SK-N-MC (cell line): Measurements from ENCODE around the gene ANKRD10.

ENCODE experiments used
- DNase-seq: peaks from one replicate; pipeline ENCODE4 v3.0.0-alpha.2; 2011; ENCODE audit warnings: low read depth, low spot score
- H3K27ac ChIP-seq: fragments of 200-600 bp; sonication (generic); 2 replicates; pipeline ENCODE4 v1.5.1; 2016; ENCODE audit warnings: mixed run types
- H3K36me3 ChIP-seq: fragments of 200-600 bp; sonication (generic); 2 replicates; pipeline ENCODE4 v1.6.1; 2017; ENCODE audit warnings: antibody characterized with exemption, low read length, mixed read lengths; ENCODE audit not compliant: insufficient read depth
- H3K4me3 ChIP-seq: fragments of 200-600 bp; sonication (generic); 2 replicates; pipeline ENCODE4 v1.5.1; 2016
- H3K9ac ChIP-seq: fragments of 200-600 bp; sonication (generic); 2 replicates; pipeline ENCODE4 v1.8.0; 2017; ENCODE audit warnings: mixed run types, mixed read lengths; ENCODE audit not compliant: insufficient read length
- H3K9me3 ChIP-seq: fragments of 200-600 bp; sonication (generic); 2 replicates; pipeline ENCODE4 v1.6.1; 2017; ENCODE audit warnings: low read depth, mild to moderate bottlenecking, antibody characterized with exemption, low read length, moderate library complexity, mixed read lengths
- EZH2 ChIP-seq: fragments of 200-600 bp; sonication (generic); IDR thresholded peaks from one replicate; pipeline ENCODE4 v1.6.1; 2017; ENCODE audit warnings: antibody characterized with exemption
- FOXP2 ChIP-seq: optimal IDR thresholded peaks from 2 replicates; pipeline ENCODE3; 2011; ENCODE audit warnings: mild to moderate bottlenecking, moderate library complexity; ENCODE audit not compliant: insufficient read depth; ENCODE audit errors: extremely low read length, control extremely low read depth
- POLR2AphosphoS5 ChIP-seq: IDR thresholded peaks from 2 replicates; pipeline ENCODE4 v1.6.1; 2012; ENCODE audit warnings: mild to moderate bottlenecking, low read depth, low read length, borderline replicate concordance

The ANKRD10 gene

DNA sequence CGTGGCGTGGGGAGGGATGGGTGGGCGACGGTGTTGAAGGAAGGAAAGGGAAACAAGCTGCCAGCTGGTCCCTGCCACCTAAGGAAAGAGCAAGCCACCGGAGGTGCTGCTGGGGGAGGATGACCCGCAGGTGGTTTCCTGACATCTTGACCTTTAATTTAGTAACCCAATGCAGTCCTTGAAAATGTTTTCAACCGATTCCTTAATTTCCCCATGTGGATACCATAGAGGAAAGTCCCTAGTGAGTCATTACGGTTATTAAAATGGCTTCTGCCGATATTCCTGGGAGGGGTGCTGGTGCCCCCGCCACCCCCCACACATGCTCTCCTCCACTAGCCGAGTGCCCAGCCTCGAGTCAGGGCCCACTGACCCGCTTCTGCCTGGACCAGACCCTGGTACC lies 6.3 kb upstream of the ANKRD10 start:
- Histone ChIP-seq H3K27ac (no peak overlapping the region), H3K4me3 (no peak overlapping the region), H3K9me3 (no peaks in the 10 kb centered on the region), H3K9ac (no peak overlapping the region), H3K36me3 (no peaks in the 10 kb centered on the region)
- no peak for DNase-seq
- TF ChIP-seq EZH2 (no peak), FOXP2 (no peak), POLR2AphosphoS5 (no peak)

GRCh38 chr13:110920038-110920437 lies 5.2 kb upstream of the ANKRD10 start:
- Histone ChIP-seq H3K4me3 (no peak overlapping the region), H3K9me3 (no peaks in the 10 kb centered on the region), H3K36me3 (no peaks in the 10 kb centered on the region), H3K27ac (no peak overlapping the region), H3K9ac (no peak overlapping the region)
- no peak for DNase-seq
- TF ChIP-seq POLR2AphosphoS5: no peak

- peak overlapping the region; percentile 11; the same call in 1 of the 2 replicates for H3K27ac ChIP-seq
- H3K36me3 ChIP-seq: no peaks in the 10 kb centered on the region
- no peak for DNase-seq
- H3K9ac ChIP-seq: peak overlapping the region; percentile 79
- H3K9me3 ChIP-seq: no peaks in the 10 kb centered on the region
- no peak for TF ChIP-seq EZH2
- TF ChIP-seq FOXP2: no peak
- no peak for TF ChIP-seq POLR2AphosphoS5
- peak overlapping the region; percentile 95 for H3K4me3 ChIP-seq
Measured at GRCh38 chr13:110916301-110917142, 1.7 kb upstream of the ANKRD10 start.

DNA sequence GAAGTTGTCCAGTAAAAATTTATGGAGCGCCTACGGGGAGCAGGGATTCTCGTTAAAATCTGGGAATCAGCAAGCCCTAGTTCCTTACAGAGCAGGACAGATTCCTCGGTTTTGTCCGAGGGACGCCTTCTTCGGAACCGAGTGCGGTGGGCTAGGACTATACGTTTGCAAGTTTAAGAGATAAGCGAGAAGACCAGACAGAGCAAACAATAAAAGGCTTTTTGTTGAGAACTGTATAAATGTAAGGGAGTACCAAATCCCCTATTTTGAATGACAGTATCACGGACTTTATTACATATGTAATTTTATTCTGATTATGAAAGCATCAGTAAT lies 971 bp upstream of the ANKRD10 start:
- peak overlapping the region; percentile 79 for H3K9ac ChIP-seq
- no peak for TF ChIP-seq POLR2AphosphoS5
- no peak for TF ChIP-seq EZH2
- TF ChIP-seq FOXP2: no peak
- DNase-seq: no peak
- H3K27ac ChIP-seq: peak overlapping the region; percentile 11; the same call in 1 of the 2 replicates
- peak overlapping the region; percentile 95 for H3K4me3 ChIP-seq
- H3K9me3 ChIP-seq: no peaks in the 10 kb centered on the region
- 0 out of 2 replicates have a peak, but pooled peaks cover under 1% of the 10 kb centered on the region for H3K36me3 ChIP-seq

DNA sequence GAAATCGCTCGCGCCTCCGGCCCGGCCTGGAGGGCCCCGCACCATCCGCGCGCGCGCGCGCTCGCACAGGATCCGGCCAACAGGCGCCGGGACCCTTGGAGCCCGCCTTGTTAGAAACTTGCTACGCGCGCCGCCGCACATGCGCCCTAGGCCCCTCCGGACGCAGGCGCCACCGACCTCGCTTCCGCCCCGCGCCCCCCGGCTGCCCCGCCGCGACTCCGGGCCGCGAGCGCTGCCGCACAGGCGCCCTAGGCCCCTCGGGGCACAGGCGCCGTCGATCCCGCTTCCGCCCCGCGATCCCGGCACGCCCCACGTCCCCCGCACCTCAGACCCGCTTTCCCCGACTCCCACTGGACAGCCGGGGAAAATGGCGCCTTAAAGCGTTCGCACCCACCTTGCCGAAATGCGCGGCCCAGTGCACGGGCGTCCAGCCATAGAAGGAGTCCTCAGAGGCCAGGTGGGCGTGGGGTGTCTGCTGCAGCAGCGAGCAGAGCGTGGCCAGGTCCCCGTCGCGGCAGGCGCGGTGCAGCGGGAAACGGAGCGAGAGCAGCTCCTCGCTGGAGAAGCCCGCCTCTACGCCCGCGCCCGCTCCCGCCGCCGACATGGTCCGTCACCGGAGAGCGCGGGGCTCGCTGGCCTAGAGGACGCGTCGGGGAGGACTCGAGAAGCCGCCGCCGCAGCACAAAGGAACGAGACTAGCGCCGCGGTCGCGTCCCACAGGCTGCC lies 375 bp downstream of the ANKRD10 start:
- Histone ChIP-seq H3K9me3 (no peaks in the 10 kb centered on the region), H3K27ac (peak overlapping the region; percentile 86), H3K9ac (peak overlapping the region; percentile 89), H3K4me3 (peak overlapping the region; percentile 95), H3K36me3 (peaks cover 13% of the 10 kb centered on the region; the same call in 1 of the 2 replicates)
- TF ChIP-seq EZH2 (no peak), POLR2AphosphoS5 (peak; percentile 72)
- no peak for DNase-seq

GRCh38 chr13:110914081-110914330 lies 863 bp downstream of the ANKRD10 start:
- DNase-seq: no peak
- peak overlapping the region; percentile 86 for H3K27ac ChIP-seq
- H3K4me3 ChIP-seq: peak overlapping the region; percentile 95
- no peaks in the 10 kb centered on the region for H3K9me3 ChIP-seq
- peak overlapping the region; percentile 89 for H3K9ac ChIP-seq
- TF ChIP-seq FOXP2 (no peak), POLR2AphosphoS5 (peak; percentile 26; the same call in 1 of the 2 replicates)
- H3K36me3 ChIP-seq: peaks cover 17% of the 10 kb centered on the region; the same call in 1 of the 2 replicates

DNA sequence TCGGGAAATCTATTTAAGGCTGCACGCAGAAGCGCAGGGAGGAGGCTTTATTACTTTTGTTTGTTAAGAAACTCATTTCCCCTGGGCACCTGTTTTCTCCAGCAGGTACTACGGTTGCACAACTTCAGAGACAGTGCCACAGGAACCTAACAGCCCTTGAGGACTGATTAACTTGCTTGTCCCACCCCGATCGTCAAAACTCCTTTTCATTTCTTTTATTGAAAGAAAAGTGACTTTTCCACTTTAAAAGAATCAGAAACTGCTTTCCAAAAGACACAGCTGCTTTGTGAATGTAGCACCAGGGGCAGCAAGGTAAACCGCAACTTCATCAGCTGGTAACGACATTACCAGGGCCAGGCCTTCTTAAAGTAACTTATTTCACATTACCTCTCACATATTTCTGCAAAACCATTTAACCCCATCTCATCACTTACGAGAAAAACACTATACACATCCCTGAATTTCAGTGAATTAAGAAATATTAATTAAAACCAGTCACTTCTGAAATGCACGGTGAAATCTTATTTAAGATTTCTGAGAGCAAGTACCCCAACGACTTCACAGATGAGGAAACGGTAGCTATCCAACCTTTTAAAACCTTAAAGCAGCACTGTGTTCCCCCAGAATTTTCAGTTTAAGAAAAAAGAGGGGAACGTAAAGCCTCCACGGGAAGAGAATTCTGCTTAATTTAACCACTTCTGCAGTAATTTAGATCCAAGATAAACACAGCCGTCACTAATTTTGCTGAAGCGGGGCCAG lies 1.4 kb downstream of the ANKRD10 start:
- no peak for TF ChIP-seq POLR2AphosphoS5
- TF ChIP-seq FOXP2: no peak
- no peak for TF ChIP-seq EZH2
- peaks cover 22% of the 10 kb centered on the region; the same call in 1 of the 2 replicates for H3K36me3 ChIP-seq
- H3K27ac ChIP-seq: peak overlapping the region; percentile 86; the same call in 1 of the 2 replicates
- DNase-seq: no peak
- H3K9me3 ChIP-seq: no peaks in the 10 kb centered on the region
- peak overlapping the region; percentile 95 for H3K4me3 ChIP-seq
- peak overlapping the region; percentile 89 for H3K9ac ChIP-seq

- Histone ChIP-seq H3K4me3 (peak overlapping the region; percentile 95), H3K27ac (no peak overlapping the region), H3K9ac (peak overlapping the region; percentile 89), H3K36me3 (peaks cover 24% of the 10 kb centered on the region; the same call in 1 of the 2 replicates), H3K9me3 (no peaks in the 10 kb centered on the region)
- DNase-seq: no peak
- TF ChIP-seq POLR2AphosphoS5: no peak
- TF ChIP-seq EZH2: no peak
- no peak for TF ChIP-seq FOXP2
Measured at GRCh38 chr13:110912651-110913051, 2.2 kb downstream of the ANKRD10 start.
